ENCODE measurements around the gene CCR9. TPM values are rescaled to one million over a fixed set of nuclear protein-coding genes. Genes with fewer than 3 reads are reported as not detected.

CCR9 gene
- total RNA-seq, 1 donor from 2014 or later = not detected

GRCh38 chr3:45880725-45881077 lies 5.6 kb upstream of the CCR9 start:
- DNase-seq (ENCODE audit: low read depth) = no peak
- Mint-ChIP-seq H3K27ac (ENCODE audit: unreplicated experiment) (no peak overlapping the region), H3K4me1 (ENCODE audit: low read depth, unreplicated experiment) (peaks cover 9% of the 10 kb centered on the region), H3K4me3 (ENCODE audit: unreplicated experiment) (no peak overlapping the region), H3K9me3 (ENCODE audit: unreplicated experiment) (peaks cover 4% of the 10 kb centered on the region), H3K36me3 (ENCODE audit: low read depth, unreplicated experiment) (no peaks in the 10 kb centered on the region), H3K27me3 (ENCODE audit: low read depth, unreplicated experiment) (peaks cover 30% of the 10 kb centered on the region)
- Histone ChIP-seq H3K9me3 (ENCODE audit: insufficient read depth, low read depth, low read length) (no peaks in the 10 kb centered on the region), H3K27me3 (ENCODE audit: insufficient read depth, low read length) (peaks cover 16% of the 10 kb centered on the region), H3K4me1 (ENCODE audit: insufficient read depth, low read length) (peaks cover 3% of the 10 kb centered on the region), H3K36me3 (ENCODE audit: insufficient read depth, low read length) (no peaks in the 10 kb centered on the region), H3K4me2 (ENCODE audit: low read length) (no peak overlapping the region), H3K4me3 (ENCODE audit: insufficient read depth, low read depth, low read length) (no peak overlapping the region), H2AFZ (ENCODE audit: low read depth, low read length) (no peak overlapping the region), H3K9ac (ENCODE audit: low read length) (no peak overlapping the region), H4K20me1 (ENCODE audit: insufficient read depth, low read length) (no peaks in the 10 kb centered on the region), H3K27ac (ENCODE audit: low read depth, low read length) (no peak overlapping the region), H3K79me2 (ENCODE audit: insufficient read depth, low read length) (no peaks in the 10 kb centered on the region)
- TF ChIP-seq EZH2 (IDR thresholded peaks at IDR 0.05; ENCODE audit: insufficient read depth, low read length) (no peak), CTCF (IDR thresholded peaks at IDR 0.05; ENCODE audit: insufficient read depth, low read depth, low read length) (no peak)
- no peak for FAIRE-seq

GRCh38 chr3:45881078-45882022 lies 5.0 kb upstream of the CCR9 start:
- Mint-ChIP-seq H3K4me1 (ENCODE audit: low read depth, unreplicated experiment) (peaks cover 9% of the 10 kb centered on the region), H3K27me3 (ENCODE audit: low read depth, unreplicated experiment) (peaks cover 29% of the 10 kb centered on the region)

More at GRCh38 chr3:45881078-45882022, 5.0 kb upstream of the CCR9 start:
- H3K4me2 ChIP-seq (ENCODE audit: low read length) = peak overlapping the region; percentile 20
- H3K4me1 ChIP-seq (ENCODE audit: insufficient read depth, low read length) = peaks cover 3% of the 10 kb centered on the region
- H2AFZ ChIP-seq (ENCODE audit: low read depth, low read length) = no peak overlapping the region
- Mint-ChIP-seq H3K4me3 (ENCODE audit: unreplicated experiment) (no peak overlapping the region), H3K27ac (ENCODE audit: unreplicated experiment) (no peak overlapping the region), H3K36me3 (ENCODE audit: low read depth, unreplicated experiment) (no peaks in the 10 kb centered on the region), H3K9me3 (ENCODE audit: unreplicated experiment) (peaks cover 4% of the 10 kb centered on the region)
- H3K79me2 ChIP-seq (ENCODE audit: insufficient read depth, low read length) = no peaks in the 10 kb centered on the region
- H4K20me1 ChIP-seq (ENCODE audit: insufficient read depth, low read length) = no peaks in the 10 kb centered on the region
- H3K9ac ChIP-seq (ENCODE audit: low read length) = no peak overlapping the region
- peaks cover 16% of the 10 kb centered on the region for H3K27me3 ChIP-seq (ENCODE audit: insufficient read depth, low read length)
- no peak for FAIRE-seq
- no peak for TF ChIP-seq CTCF (IDR thresholded peaks at IDR 0.05; ENCODE audit: insufficient read depth, low read depth, low read length)
- no peak for TF ChIP-seq EZH2 (IDR thresholded peaks at IDR 0.05; ENCODE audit: insufficient read depth, low read length)
- no peaks in the 10 kb centered on the region for H3K9me3 ChIP-seq (ENCODE audit: insufficient read depth, low read depth, low read length)
- no peaks in the 10 kb centered on the region for H3K36me3 ChIP-seq (ENCODE audit: insufficient read depth, low read length)
- H3K27ac ChIP-seq (ENCODE audit: low read depth, low read length) = no peak overlapping the region
- no peak overlapping the region for H3K4me3 ChIP-seq (ENCODE audit: insufficient read depth, low read depth, low read length)
- DNase-seq (ENCODE audit: low read depth) = peak; percentile 51

Measured in astrocyte (in vitro differentiated cells and primary cell).